Gastroesophageal sphincter (tissue), 3 donors: Measurements from ENCODE around the gene CYTH3.

Source experiments
- POLR2A ChIP-seq, 2 donors: fragments of 450-650 bp; IDR thresholded peaks; one replicate each; pipeline ENCODE4 v1.6.1; 2017; ENCODE audit warnings: antibody characterized with exemption in 2 of 2, mild to moderate bottlenecking in 2 of 2, moderate library complexity in 1 of 2
- TF ChIP-seq, protein P1 (sequence below), 4 experiments: fragments of 200-600 bp in 2 of 4; fragments of 450-650 bp in 2 of 4; sonication (generic) in 1 of 4; IDR thresholded peaks; one replicate each; pipeline ENCODE4 v1.5.1; 2017 to 2019; ENCODE audit warnings: antibody characterized with exemption in 4 of 4, mild to moderate bottlenecking in 2 of 4, moderate library complexity in 2 of 4

DNA sequence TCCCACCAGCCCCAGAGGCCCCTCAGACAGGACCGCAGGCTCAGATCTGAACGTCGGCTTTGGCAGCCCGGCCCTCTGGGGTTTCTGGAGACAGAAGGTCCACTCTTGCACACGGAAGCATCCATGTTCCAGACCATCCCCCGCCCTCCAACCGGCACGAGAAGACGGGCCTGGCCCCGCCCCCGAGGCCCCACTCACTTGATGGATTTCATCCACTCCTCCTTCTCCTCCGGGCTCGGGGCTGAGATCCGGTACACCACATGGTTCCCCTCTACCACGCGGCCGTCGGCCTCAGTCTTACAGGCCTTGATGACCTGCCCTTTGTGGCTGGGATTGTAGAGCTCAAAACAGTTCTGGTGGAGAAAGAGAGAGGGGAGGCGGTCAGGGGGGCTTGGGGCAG lies 107.3 kb downstream of the CYTH3 start:
- TF ChIP-seq, protein P1, sequence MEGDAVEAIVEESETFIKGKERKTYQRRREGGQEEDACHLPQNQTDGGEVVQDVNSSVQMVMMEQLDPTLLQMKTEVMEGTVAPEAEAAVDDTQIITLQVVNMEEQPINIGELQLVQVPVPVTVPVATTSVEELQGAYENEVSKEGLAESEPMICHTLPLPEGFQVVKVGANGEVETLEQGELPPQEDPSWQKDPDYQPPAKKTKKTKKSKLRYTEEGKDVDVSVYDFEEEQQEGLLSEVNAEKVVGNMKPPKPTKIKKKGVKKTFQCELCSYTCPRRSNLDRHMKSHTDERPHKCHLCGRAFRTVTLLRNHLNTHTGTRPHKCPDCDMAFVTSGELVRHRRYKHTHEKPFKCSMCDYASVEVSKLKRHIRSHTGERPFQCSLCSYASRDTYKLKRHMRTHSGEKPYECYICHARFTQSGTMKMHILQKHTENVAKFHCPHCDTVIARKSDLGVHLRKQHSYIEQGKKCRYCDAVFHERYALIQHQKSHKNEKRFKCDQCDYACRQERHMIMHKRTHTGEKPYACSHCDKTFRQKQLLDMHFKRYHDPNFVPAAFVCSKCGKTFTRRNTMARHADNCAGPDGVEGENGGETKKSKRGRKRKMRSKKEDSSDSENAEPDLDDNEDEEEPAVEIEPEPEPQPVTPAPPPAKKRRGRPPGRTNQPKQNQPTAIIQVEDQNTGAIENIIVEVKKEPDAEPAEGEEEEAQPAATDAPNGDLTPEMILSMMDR (IDR thresholded peaks at IDR 0.05) = no peak
- TF ChIP-seq POLR2A (IDR thresholded peaks at IDR 0.05) = no peak
